Suppressor macrophage treated with lipopolysaccharide for 1 hour (primary cell): ENCODE data around the gene BANP.
A peak's percentile ranks its signal among the peaks of the same experiment; 100 is the strongest.
"Not testable (repeated sequence)": the region's sequence is repeated elsewhere in the genome, so short reads cannot be mapped to it uniquely, and the experiment has no call there.

Experiments used
- DNase-seq, 3 donors: peaks; one replicate each; pipeline ENCODE4 v3.0.0-alpha.2; 2020 to 2022

Gene BANP

GRCh38 chr16:88090377-88091175, 139.3 kb downstream of the BANP start:
- peak in 1 of 3 donors; percentile 15 for DNase-seq

- DNase-seq: not testable (repeated sequence)
Measured at GRCh38 chr16:88091221-88091971, 140.2 kb downstream of the BANP start.

GRCh38 chr16:88091972-88092302, 140.7 kb downstream of the BANP start:
- peak; percentile 39 to 43 (median 39) for DNase-seq

GRCh38 chr16:88092791-88093555, 141.7 kb downstream of the BANP start:
- DNase-seq: not testable (repeated sequence)

GRCh38 chr16:88093556-88094252, 142.5 kb downstream of the BANP start:
- not testable (repeated sequence) for DNase-seq

- not testable (repeated sequence) for DNase-seq
Measured at GRCh38 chr16:88094253-88094575, 143.0 kb downstream of the BANP start.

- DNase-seq: not testable (repeated sequence)
Measured at GRCh38 chr16:88094900-88095299, 143.7 kb downstream of the BANP start.

GRCh38 chr16:88096659-88097058, 145.4 kb downstream of the BANP start:
- DNase-seq: not testable (repeated sequence)

GRCh38 chr16:88098731-88099562, 147.7 kb downstream of the BANP start:
- not testable (repeated sequence) for DNase-seq

GRCh38 chr16:88099563-88099890, 148.3 kb downstream of the BANP start:
- no peak for DNase-seq

GRCh38 chr16:88099956-88100355, 148.7 kb downstream of the BANP start:
- not testable (repeated sequence) for DNase-seq

GRCh38 chr16:88100801-88101622, 149.8 kb downstream of the BANP start:
- DNase-seq: not testable (repeated sequence)

GRCh38 chr16:88101623-88102105, 150.4 kb downstream of the BANP start:
- peak; percentile 37 to 40 (median 39) for DNase-seq

GRCh38 chr16:88102597-88102996, 151.4 kb downstream of the BANP start:
- DNase-seq: no peak

GRCh38 chr16:88103011-88103410, 151.8 kb downstream of the BANP start:
- DNase-seq: no peak

GRCh38 chr16:88103581-88104188, 152.5 kb downstream of the BANP start:
- no peak for DNase-seq

- not testable (repeated sequence) for DNase-seq
Measured at GRCh38 chr16:88104363-88104762, 153.1 kb downstream of the BANP start.

GRCh38 chr16:88105574-88106140, 154.4 kb downstream of the BANP start:
- peak in 1 of 3 donors; percentile 6 for DNase-seq

GRCh38 chr16:88106566-88106965, 155.3 kb downstream of the BANP start:
- not testable (repeated sequence) for DNase-seq

GRCh38 chr16:88108762-88109161, 157.5 kb downstream of the BANP start:
- DNase-seq: no peak
